SK-N-MC (cell line): ENCODE data around the gene OCIAD2.

Experiments used
- DNase-seq: peaks from one replicate; pipeline ENCODE4 v3.0.0-alpha.2; 2011; ENCODE audit warnings: low read depth, low spot score
- H3K27ac ChIP-seq: fragments of 200-600 bp; sonication (generic); 2 replicates; pipeline ENCODE4 v1.5.1; 2016; ENCODE audit warnings: mixed run types
- H3K36me3 ChIP-seq: fragments of 200-600 bp; sonication (generic); 2 replicates; pipeline ENCODE4 v1.6.1; 2017; ENCODE audit warnings: antibody characterized with exemption, low read length, mixed read lengths; ENCODE audit not compliant: insufficient read depth
- H3K4me3 ChIP-seq: fragments of 200-600 bp; sonication (generic); 2 replicates; pipeline ENCODE4 v1.5.1; 2016
- H3K9ac ChIP-seq: fragments of 200-600 bp; sonication (generic); 2 replicates; pipeline ENCODE4 v1.8.0; 2017; ENCODE audit warnings: mixed run types, mixed read lengths; ENCODE audit not compliant: insufficient read length
- H3K9me3 ChIP-seq: fragments of 200-600 bp; sonication (generic); 2 replicates; pipeline ENCODE4 v1.6.1; 2017; ENCODE audit warnings: low read depth, mild to moderate bottlenecking, antibody characterized with exemption, low read length, moderate library complexity, mixed read lengths
- EZH2 ChIP-seq: fragments of 200-600 bp; sonication (generic); IDR thresholded peaks from one replicate; pipeline ENCODE4 v1.6.1; 2017; ENCODE audit warnings: antibody characterized with exemption
- FOXP2 ChIP-seq: optimal IDR thresholded peaks from 2 replicates; pipeline ENCODE3; 2011; ENCODE audit warnings: mild to moderate bottlenecking, moderate library complexity; ENCODE audit not compliant: insufficient read depth; ENCODE audit errors: extremely low read length, control extremely low read depth
- POLR2AphosphoS5 ChIP-seq: IDR thresholded peaks from 2 replicates; pipeline ENCODE4 v1.6.1; 2012; ENCODE audit warnings: mild to moderate bottlenecking, low read depth, low read length, borderline replicate concordance

Gene OCIAD2

GRCh38 chr4:48906206-48907173 is at the start of gene OCIAD2:
TSS of gene OCIAD2 (minus strand) at chr4:48906774. CDS start at chr4:48904549, 2,225 bp downstream.
- TF ChIP-seq FOXP2 = no peak
- no peak for TF ChIP-seq EZH2
- TF ChIP-seq POLR2AphosphoS5 = no peak; the same call in 1 of the 2 replicates
- Histone ChIP-seq H3K4me3 (no peak within 1 kb of the TSS), H3K9me3 (no peaks in the 10 kb centered on the region), H3K36me3 (no peaks in the 10 kb centered on the region), H3K27ac (no peak within 1 kb of the TSS), H3K9ac (no peak within 1 kb of the TSS)
- DNase-seq = no peak

- Histone ChIP-seq H3K4me3 (no peak overlapping the region), H3K9ac (no peak overlapping the region), H3K27ac (no peak overlapping the region), H3K9me3 (no peaks in the 10 kb centered on the region), H3K36me3 (no peaks in the 10 kb centered on the region)
- TF ChIP-seq FOXP2 (no peak), POLR2AphosphoS5 (no peak), EZH2 (no peak)
- no peak for DNase-seq
These were observed 47.7 kb upstream of the OCIAD2 start for GRCh38 chr4:48954314-48954713.

GRCh38 chr4:48949518-48950219 is 43.1 kb upstream of the OCIAD2 start:
- TF ChIP-seq EZH2 (no peak), POLR2AphosphoS5 (no peak), FOXP2 (no peak)
- DNase-seq = no peak
- no peak overlapping the region for H3K4me3 ChIP-seq
- H3K27ac ChIP-seq = no peak overlapping the region
- no peaks in the 10 kb centered on the region for H3K36me3 ChIP-seq
- no peaks in the 10 kb centered on the region for H3K9me3 ChIP-seq
- H3K9ac ChIP-seq = no peak overlapping the region

GRCh38 chr4:48949086-48949485 is 42.5 kb upstream of the OCIAD2 start:
- no peak for DNase-seq
- Histone ChIP-seq H3K27ac (no peak overlapping the region), H3K9ac (no peak overlapping the region), H3K4me3 (no peak overlapping the region), H3K9me3 (no peaks in the 10 kb centered on the region), H3K36me3 (no peaks in the 10 kb centered on the region)
- no peak for TF ChIP-seq FOXP2
- TF ChIP-seq POLR2AphosphoS5 = no peak
- TF ChIP-seq EZH2 = no peak

- TF ChIP-seq EZH2 (no peak), FOXP2 (no peak), POLR2AphosphoS5 (no peak)
- no peaks in the 10 kb centered on the region for H3K9me3 ChIP-seq
These were observed 41.2 kb upstream of the OCIAD2 start for GRCh38 chr4:48947731-48948130.

GRCh38 chr4:48945981-48946380 is 39.4 kb upstream of the OCIAD2 start:
- TF ChIP-seq POLR2AphosphoS5 (no peak), FOXP2 (no peak), EZH2 (no peak)
- Histone ChIP-seq H3K36me3 (no peaks in the 10 kb centered on the region), H3K9me3 (no peaks in the 10 kb centered on the region), H3K9ac (no peak overlapping the region), H3K27ac (no peak overlapping the region), H3K4me3 (no peak overlapping the region)
- DNase-seq = no peak

More at GRCh38 chr4:48947731-48948130, 41.2 kb upstream of the OCIAD2 start:
- Histone ChIP-seq H3K4me3 (no peak overlapping the region), H3K27ac (no peak overlapping the region), H3K36me3 (no peaks in the 10 kb centered on the region), H3K9ac (no peak overlapping the region)
- no peak for DNase-seq

- Histone ChIP-seq H3K27ac (no peak overlapping the region), H3K9ac (no peak overlapping the region), H3K4me3 (no peak overlapping the region), H3K9me3 (no peaks in the 10 kb centered on the region), H3K36me3 (no peaks in the 10 kb centered on the region)
- TF ChIP-seq POLR2AphosphoS5 = no peak
- TF ChIP-seq EZH2 = no peak
- TF ChIP-seq FOXP2 = no peak
- no peak for DNase-seq
These were observed 38.2 kb upstream of the OCIAD2 start for GRCh38 chr4:48944756-48945241.

- Histone ChIP-seq H3K9ac (no peak overlapping the region), H3K36me3 (no peaks in the 10 kb centered on the region), H3K4me3 (no peak overlapping the region), H3K9me3 (no peaks in the 10 kb centered on the region), H3K27ac (no peak overlapping the region)
- DNase-seq = no peak
- TF ChIP-seq EZH2 = no peak
- no peak for TF ChIP-seq FOXP2
- TF ChIP-seq POLR2AphosphoS5 = no peak
These were observed 37.7 kb upstream of the OCIAD2 start for GRCh38 chr4:48944252-48944651.
